Aorta (tissue), 5 donors: ENCODE measurements around the gene WDR87. TPM values are rescaled to one million over a fixed set of nuclear protein-coding genes. Genes with fewer than 3 reads are reported as not detected.
A peak's percentile ranks its signal among the peaks of the same experiment; 100 is the strongest.

ENCODE experiments used
- ATAC-seq: fragments of 200-7000 bp; cut with Tn5 transposase; one replicate; pipeline ENCODE4 v1.9.1; 2022; ENCODE audit warnings: moderate library complexity; ENCODE audit not compliant: low FRiP score
- DNase-seq, 2 donors: peaks; one replicate each; pipeline ENCODE4 v3.0.0-alpha.2; 2020
- H3K27ac ChIP-seq, 2 donors: one replicate each; pipeline ENCODE4 v1.5.1; 2013; ENCODE audit warnings: low read length in 2 of 2, mild to moderate bottlenecking in 2 of 2, moderate library complexity in 2 of 2, control low read depth in 1 of 2, inconsistent platforms in 1 of 2, low read depth in 1 of 2
- H3K27me3 ChIP-seq, 2 donors: one replicate each; pipeline ENCODE4 v1.6.1; 2013; ENCODE audit warnings: control low read depth in 1 of 2, low read length in 1 of 2, mild to moderate bottlenecking in 1 of 2, moderate library complexity in 1 of 2; ENCODE audit not compliant: insufficient read depth in 2 of 2, control insufficient read depth in 1 of 2
- H3K36me3 ChIP-seq, 2 donors: one replicate each; pipeline ENCODE4 v1.6.1; 2013; ENCODE audit warnings: control low read depth in 1 of 2, low read length in 1 of 2, mild to moderate bottlenecking in 1 of 2; ENCODE audit not compliant: insufficient read depth in 2 of 2, control insufficient read depth in 1 of 2
- H3K4me1 ChIP-seq, 2 donors: one replicate each; pipeline ENCODE4 v1.6.1; 2013; ENCODE audit warnings: low read length in 2 of 2, control low read depth in 1 of 2, mild to moderate bottlenecking in 1 of 2, moderate library complexity in 1 of 2; ENCODE audit not compliant: insufficient read depth in 2 of 2, control insufficient read depth in 1 of 2
- H3K4me3 ChIP-seq, 2 donors: one replicate each; pipeline ENCODE4 v1.5.1; 2013; ENCODE audit warnings: low read length in 2 of 2, control low read depth in 1 of 2, mild to moderate bottlenecking in 1 of 2
- H3K9me3 ChIP-seq: one replicate; pipeline ENCODE4 v1.6.1; 2013; ENCODE audit warnings: mild to moderate bottlenecking, low read length; ENCODE audit not compliant: control insufficient read depth
- WGBS, 2 donors: extraction: QIAGEN DNeasy Blood & Tissue Kit; methylation state at CpG; one replicate each; pipeline ENCODE4 v1.1.7; 2013; 5-methylcytosine and 5-hydroxymethylcytosine counted together
- intact Hi-C, 2 donors: fragments of 100-400 bp; cut with DNase I; formaldehyde crosslinking; loops; one replicate each; pipeline versions ENCODE4 v1.14.2 to v1.15.0; 2022
- polyA plus RNA-seq, 2 donors: library from polyadenylated mRNA; stranded (reverse); fragments of 200-250 nt; gene quantifications; one replicate each; pipeline ENCODE4 v1.2.3, GENCODE V29; 2013
- total RNA-seq, 2 donors: library from RNA; stranded (reverse); fragmentation: NEBNext Ultra II Directional; extraction: Animal tissue kit (Norgen Biotek cat#: 25700); gene quantifications; one replicate each; pipeline ENCODE4 v1.2.1, GENCODE V29; 2021
- donor health status: healthy with polysubstance abuse.
- donor health status: Bipolar disorder and iron deficiency.
- donor health status: DM: no; HTN: no; CAD: no.
- donor health status: DM: no; HTN: no; CAD: no.
- donor health status: DM: yes; HTN: yes; CAD: no.

Gene WDR87
- total and polyA plus RNA-seq, 4 donors, result not detected

DNA sequence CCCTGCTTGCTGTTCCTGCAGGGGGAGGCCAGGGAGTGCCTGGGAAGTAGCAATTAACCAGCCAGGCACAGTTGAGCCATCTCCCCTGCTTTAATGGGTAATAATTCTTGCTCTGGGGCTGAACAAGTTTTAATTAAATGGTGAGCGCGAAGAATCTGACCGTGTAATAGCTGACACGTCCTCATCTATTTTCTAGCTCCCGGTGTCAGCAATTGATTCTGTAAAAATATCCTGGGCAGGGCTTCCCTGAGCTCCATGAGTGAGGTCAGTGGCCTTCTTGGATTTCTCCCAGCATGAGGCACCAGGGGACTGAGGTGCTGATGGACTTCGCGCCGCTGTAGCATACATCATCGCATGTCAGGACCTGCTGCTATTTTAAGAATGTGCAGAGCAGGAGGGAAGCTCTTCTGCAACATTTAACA lies 27.6 kb upstream of the WDR87 start:
- H3K27me3 ChIP-seq, result no peaks in the 10 kb centered on the region
- H3K4me1 ChIP-seq, result no peaks in the 10 kb centered on the region
- H3K4me3 ChIP-seq, result no peak overlapping the region
- DNase-seq (no peak), ATAC-seq (no peak)
- H3K9me3 ChIP-seq, result no peaks in the 10 kb centered on the region
- H3K27ac ChIP-seq, result no peak overlapping the region
- H3K36me3 ChIP-seq, result no peaks in the 10 kb centered on the region
- intact Hi-C loops, result no loop called here
- WGBS, 2 donors, result 37 to 42% methylated on average over 9 of the region's 9 CpGs

GRCh38 chr19:37932985-37933936 lies 26.9 kb upstream of the WDR87 start:
- H3K9me3 ChIP-seq, result no peaks in the 10 kb centered on the region
- ATAC-seq (no peak), DNase-seq (peak in 1 of 2 donors; percentile 50)
- H3K4me1 ChIP-seq, result no peaks in the 10 kb centered on the region
- WGBS, 2 donors, result 91% methylated on average over 12 of the region's 12 CpGs
- intact Hi-C loops, result no loop called here
- no peak overlapping the region for H3K4me3 ChIP-seq
- H3K36me3 ChIP-seq, result no peaks in the 10 kb centered on the region
- no peaks in the 10 kb centered on the region for H3K27me3 ChIP-seq
- no peak overlapping the region for H3K27ac ChIP-seq

DNA sequence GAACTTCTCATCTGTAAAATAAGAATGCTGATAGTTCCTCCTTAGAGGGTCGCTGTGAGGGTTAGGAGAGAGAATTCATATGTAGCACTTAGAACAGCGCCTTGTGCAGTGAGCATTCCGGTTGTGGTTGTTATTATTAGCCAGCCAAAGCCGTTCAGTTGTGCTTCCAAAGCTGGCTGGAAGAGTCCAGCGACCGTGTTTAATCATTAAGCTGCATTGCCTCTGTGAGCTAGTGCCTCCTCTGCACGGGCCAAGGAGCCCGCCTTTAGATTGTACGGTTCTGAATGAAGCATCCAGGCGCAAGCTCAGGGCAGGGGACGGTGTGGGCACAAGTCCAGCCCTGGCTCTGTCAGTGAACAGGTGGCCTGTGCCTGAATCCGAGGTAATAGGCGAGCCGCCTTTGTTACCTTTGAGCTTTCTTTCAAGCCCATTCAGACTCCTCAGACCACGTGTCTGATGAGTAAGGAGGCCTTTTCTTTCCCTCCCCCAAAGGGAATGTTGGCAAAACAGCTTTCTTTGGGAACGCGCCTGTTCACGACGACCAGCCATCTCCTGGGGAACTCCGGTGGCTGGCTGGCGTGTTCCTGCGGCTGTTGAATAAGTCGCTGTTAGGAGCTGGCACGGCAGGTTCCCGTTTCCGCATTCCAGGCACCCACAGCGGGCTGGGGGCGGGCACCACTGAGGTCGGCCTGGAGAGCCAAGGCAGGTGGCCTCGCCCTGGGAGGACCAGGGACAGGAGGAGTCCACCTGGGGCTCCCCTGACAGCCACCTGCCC lies 25.7 kb upstream of the WDR87 start:
- H3K27ac ChIP-seq, result no peak overlapping the region
- no peaks in the 10 kb centered on the region for H3K36me3 ChIP-seq
- 3% methylated on average over 30 of the region's 30 CpGs for WGBS, 2 donors
- H3K27me3 ChIP-seq, result no peaks in the 10 kb centered on the region
- DNase-seq, result peak; percentile 77 to 84
- H3K4me1 ChIP-seq, result no peaks in the 10 kb centered on the region
- H3K9me3 ChIP-seq, result no peaks in the 10 kb centered on the region
- intact Hi-C loops, result no loop called here
- ATAC-seq, result peak; percentile 70
- peak overlapping the region in 1 of 2 donors; percentile 6 for H3K4me3 ChIP-seq

DNA sequence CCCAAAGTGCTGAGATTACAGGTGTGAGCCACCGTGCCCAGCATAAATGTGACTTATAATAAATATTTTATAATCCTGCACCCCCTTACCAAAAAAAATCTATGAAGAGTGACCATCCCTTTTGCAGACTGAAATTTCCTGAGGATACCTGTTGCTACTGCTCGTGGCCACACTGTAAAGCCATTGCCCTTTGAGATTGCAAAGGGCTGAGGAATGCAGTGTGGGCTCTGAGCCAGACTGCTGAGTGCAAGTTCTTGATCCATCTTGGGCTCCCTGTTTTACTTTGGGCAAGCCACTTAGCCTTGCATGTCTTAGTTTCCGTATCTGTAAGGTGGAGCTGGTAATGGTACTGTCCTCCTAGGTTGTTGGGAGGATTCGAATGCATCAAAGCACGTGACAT lies 24.0 kb upstream of the WDR87 start:
- WGBS, 2 donors, result 94 to 95% methylated on average over 5 of the region's 5 CpGs
- H3K4me3 ChIP-seq, result no peak overlapping the region
- no peaks in the 10 kb centered on the region for H3K36me3 ChIP-seq
- no peak for DNase-seq
- no peak overlapping the region for H3K27ac ChIP-seq
- intact Hi-C loops, result no loop called here
- H3K4me1 ChIP-seq, result no peaks in the 10 kb centered on the region
- H3K27me3 ChIP-seq, result no peaks in the 10 kb centered on the region
- no peaks in the 10 kb centered on the region for H3K9me3 ChIP-seq
- no peak for ATAC-seq

DNA sequence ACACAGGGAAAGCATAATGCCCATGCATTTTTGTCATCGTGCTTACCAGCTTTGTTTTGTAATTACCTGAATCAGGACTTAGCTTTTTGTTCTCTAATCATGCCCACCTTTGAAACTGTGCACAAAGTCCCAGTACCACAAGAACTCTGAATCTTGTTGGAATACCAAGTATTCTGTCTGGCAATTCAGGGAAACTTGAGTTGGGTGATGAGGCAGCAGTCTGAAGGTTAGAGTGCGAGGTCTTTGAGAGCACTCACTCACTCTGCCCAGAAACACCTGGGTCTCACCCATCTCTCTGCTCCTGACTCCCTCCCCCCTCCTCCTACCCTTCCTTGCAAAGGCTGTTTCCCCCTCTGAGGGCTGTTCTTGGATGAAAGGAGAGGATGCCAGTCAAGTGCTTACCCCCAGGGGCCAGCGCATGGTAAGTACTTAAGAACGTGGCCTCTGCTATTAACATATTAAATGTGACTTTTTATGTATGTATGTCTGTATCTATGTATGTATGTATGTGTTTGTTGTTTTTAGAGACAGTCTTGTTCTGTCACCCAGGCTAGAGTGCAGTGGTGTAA lies 23.0 kb upstream of the WDR87 start:
- H3K4me1 ChIP-seq, result no peaks in the 10 kb centered on the region
- H3K27me3 ChIP-seq, result no peaks in the 10 kb centered on the region
- DNase-seq, result no peak
- no peak for ATAC-seq
- H3K27ac ChIP-seq, result no peak overlapping the region
- intact Hi-C loops, result no loop called here
- 96% methylated on average over 4 of the region's 4 CpGs for WGBS, 2 donors
- no peaks in the 10 kb centered on the region for H3K9me3 ChIP-seq
- H3K4me3 ChIP-seq, result no peak overlapping the region
- no peaks in the 10 kb centered on the region for H3K36me3 ChIP-seq

DNA sequence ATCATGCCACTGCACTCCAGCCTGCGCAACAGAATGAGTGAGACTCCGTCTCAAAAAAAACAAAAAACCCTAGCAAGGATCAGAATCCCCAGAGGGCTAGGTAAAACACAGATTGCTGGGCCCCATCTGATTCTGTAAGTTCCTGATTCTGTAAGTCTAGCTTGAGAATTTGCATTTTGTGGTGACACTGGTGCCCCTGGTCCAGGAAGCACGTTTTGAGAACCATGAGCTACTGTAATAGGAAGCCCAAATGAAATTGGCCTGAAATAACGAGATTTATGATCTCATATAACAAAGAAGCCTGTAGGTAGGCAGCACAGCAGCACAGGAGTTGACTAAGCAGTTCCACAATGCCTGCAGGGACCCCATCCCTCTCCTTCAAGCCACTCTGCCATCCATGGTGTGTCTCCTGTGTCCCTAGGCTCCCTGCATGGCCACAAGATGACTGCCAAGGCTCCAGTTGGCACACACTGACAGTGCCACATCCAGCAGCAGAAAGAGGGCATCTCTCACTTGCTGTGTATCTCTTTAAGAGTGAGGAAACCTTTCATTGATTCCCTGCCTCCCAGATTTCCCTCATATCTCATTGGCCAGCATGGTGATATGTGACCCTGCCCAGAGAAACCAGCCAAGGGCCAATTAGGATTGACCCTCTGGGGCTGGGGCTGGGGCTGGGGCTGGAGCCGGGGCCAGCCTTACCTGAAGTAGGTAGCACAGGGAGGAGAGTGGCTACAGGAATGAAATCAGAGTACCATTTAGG lies 22.3 kb upstream of the WDR87 start:
- no peak overlapping the region for H3K27ac ChIP-seq
- ATAC-seq (no peak), DNase-seq (no peak)
- H3K9me3 ChIP-seq, result no peaks in the 10 kb centered on the region
- no peak overlapping the region for H3K4me3 ChIP-seq
- no peaks in the 10 kb centered on the region for H3K36me3 ChIP-seq
- intact Hi-C loops, result no loop called here
- no peaks in the 10 kb centered on the region for H3K27me3 ChIP-seq
- 92 to 94% methylated on average over 5 of the region's 5 CpGs for WGBS, 2 donors
- H3K4me1 ChIP-seq, result no peaks in the 10 kb centered on the region

DNA sequence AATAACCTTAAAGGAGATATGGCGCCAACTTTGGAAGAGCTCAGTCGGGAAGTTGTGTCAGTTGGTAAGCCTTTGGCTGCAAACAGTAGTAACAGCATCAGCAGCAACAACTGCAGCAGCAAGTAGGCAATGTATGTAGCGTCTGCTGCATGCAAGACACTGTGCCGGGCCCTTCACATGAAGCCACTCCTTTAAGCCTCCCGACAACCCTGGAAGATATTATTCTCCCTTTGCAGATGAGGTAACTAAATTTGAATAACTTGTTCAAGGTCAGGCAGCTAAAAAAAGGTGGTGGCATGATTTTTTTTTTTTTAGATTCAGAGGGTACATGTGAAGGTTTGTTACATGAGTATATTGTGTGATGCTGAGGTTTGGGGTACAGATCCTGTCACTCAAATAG lies 20.3 kb upstream of the WDR87 start:
- Histone ChIP-seq H3K36me3 (no peaks in the 10 kb centered on the region), H3K27ac (no peak overlapping the region), H3K4me3 (no peak overlapping the region), H3K9me3 (no peaks in the 10 kb centered on the region), H3K4me1 (no peaks in the 10 kb centered on the region), H3K27me3 (no peaks in the 10 kb centered on the region)
- DNase-seq (no peak), ATAC-seq (no peak)
- intact Hi-C loops, result no loop called here
- 94 to 95% methylated on average over 5 of the region's 5 CpGs for WGBS, 2 donors

GRCh38 chr19:37926255-37926654 lies 19.9 kb upstream of the WDR87 start:
- intact Hi-C loops, result no loop called here
- Histone ChIP-seq H3K4me1 (no peaks in the 10 kb centered on the region), H3K36me3 (no peaks in the 10 kb centered on the region), H3K27me3 (no peaks in the 10 kb centered on the region), H3K27ac (no peak overlapping the region), H3K9me3 (no peaks in the 10 kb centered on the region), H3K4me3 (no peak overlapping the region)
- ATAC-seq, result no peak
- 83 to 88% methylated on average over 10 of the region's 10 CpGs for WGBS, 2 donors
- no peak for DNase-seq
